ENCODE measurements around the gene MPP4. TPM values are rescaled to one million over a fixed set of nuclear protein-coding genes. Genes with fewer than 3 reads are reported as not detected.

Gene MPP4
- 0.19 TPM for total RNA-seq
- polyA plus RNA-seq (ENCODE audit: insufficient read depth, low read depth, low replicate concordance) = not detected
- long read RNA-seq, donor 1 = 0 reads
- long read RNA-seq, donor 2 = 0 reads
- long read RNA-seq, donor 3 = 0 reads
- long read RNA-seq, donor 4 = 0 reads
- long read RNA-seq, donor 5 = 0 reads
- long read RNA-seq, donor 6 = 0 reads
- long read RNA-seq, donor 7 = 0 reads
- long read RNA-seq, donor 8 = 0 reads
- long read RNA-seq, donor 9 = 0 reads
- long read RNA-seq, donor 10 = 0 reads

- FAIRE-seq = no peak
- H3K36me3 ChIP-seq (ENCODE audit: control insufficient read depth in 2 of 3, insufficient read depth in 3 of 3, low read length in 3 of 3) = peaks cover 2 to 15% (median 4%) of the 10 kb centered on the region in 3 donors
- H3K4me1 ChIP-seq (ENCODE audit: control insufficient read depth in 2 of 3, insufficient read depth in 2 of 3, low read depth in 1 of 3, low read length in 3 of 3) = no peaks in the 10 kb centered on the region
- peak within 1 kb of the TSS in 1 of 2 donors; percentile 34 for H3K27ac ChIP-seq (ENCODE audit: low read depth in 2 of 2, low read length in 2 of 2)
- H3K9ac ChIP-seq (ENCODE audit: low read length in 3 of 3) = no peak within 1 kb of the TSS
- DNase-seq = peak in 2 of 5 donors; percentile 28 to 32
- no peaks in the 10 kb centered on the region for H3K9me3 ChIP-seq (ENCODE audit: control insufficient read depth in 2 of 3, insufficient read depth in 1 of 3, low read length in 3 of 3)
- TF ChIP-seq CTCF (IDR thresholded peaks at IDR 0.05; ENCODE audit: borderline replicate concordance, extremely low read depth, insufficient read depth) = no peak
- H3K27me3 ChIP-seq (ENCODE audit: control insufficient read depth, insufficient read depth, low read length) = no peaks in the 10 kb centered on the region
- no peak within 1 kb of the TSS for H3K4me3 ChIP-seq (ENCODE audit: low read length in 3 of 3)
- intact Hi-C loops (cut with DNase I) = no loop called here
Measured at GRCh38 chr2:201698588-201699226, at the start of gene MPP4. Gene MPP4, minus strand, starts transcription at chr2:201698644. Its CDS starts 4,690 bp downstream, at chr2:201693954.

- no peak for FAIRE-seq
- peaks cover 0 to 38% (median 16%) of the 10 kb centered on the region in 3 donors for H3K36me3 ChIP-seq (ENCODE audit: control insufficient read depth in 2 of 3, insufficient read depth in 3 of 3, low read length in 3 of 3)
Measured at GRCh38 chr2:201746551-201746950, 48.1 kb upstream of the MPP4 start.

GRCh38 chr2:201735486-201735885, 37.0 kb upstream of the MPP4 start:
- Histone ChIP-seq H3K27me3 (ENCODE audit: control insufficient read depth, insufficient read depth, low read length) (no peaks in the 10 kb centered on the region), H3K9ac (ENCODE audit: low read length in 3 of 3) (no peak overlapping the region), H3K36me3 (ENCODE audit: control insufficient read depth in 2 of 3, insufficient read depth in 3 of 3, low read length in 3 of 3) (peaks cover 4 to 9% (median 8%) of the 10 kb centered on the region in 3 donors), H3K27ac (ENCODE audit: low read depth in 2 of 2, low read length in 2 of 2) (no peak overlapping the region), H3K4me3 (ENCODE audit: low read length in 3 of 3) (no peak overlapping the region), H3K9me3 (ENCODE audit: control insufficient read depth in 2 of 3, insufficient read depth in 1 of 3, low read length in 3 of 3) (no peaks in the 10 kb centered on the region), H3K4me1 (ENCODE audit: control insufficient read depth in 2 of 3, insufficient read depth in 2 of 3, low read depth in 1 of 3, low read length in 3 of 3) (no peaks in the 10 kb centered on the region)
- FAIRE-seq = no peak
- no peak for TF ChIP-seq CTCF (IDR thresholded peaks at IDR 0.05; ENCODE audit: borderline replicate concordance, extremely low read depth, insufficient read depth)
- intact Hi-C loops (cut with DNase I) = no loop called here
- peak in 1 of 5 donors; percentile 5 for DNase-seq

More at GRCh38 chr2:201746551-201746950, 48.1 kb upstream of the MPP4 start:
- no peak for TF ChIP-seq CTCF (IDR thresholded peaks at IDR 0.05; ENCODE audit: borderline replicate concordance, extremely low read depth, insufficient read depth)
- Histone ChIP-seq H3K27me3 (ENCODE audit: control insufficient read depth, insufficient read depth, low read length) (no peaks in the 10 kb centered on the region), H3K9ac (ENCODE audit: low read length in 3 of 3) (no peak overlapping the region), H3K4me3 (ENCODE audit: low read length in 3 of 3) (no peak overlapping the region), H3K4me1 (ENCODE audit: control insufficient read depth in 2 of 3, insufficient read depth in 2 of 3, low read depth in 1 of 3, low read length in 3 of 3) (no peaks in the 10 kb centered on the region), H3K9me3 (ENCODE audit: control insufficient read depth in 2 of 3, insufficient read depth in 1 of 3, low read length in 3 of 3) (no peaks in the 10 kb centered on the region), H3K27ac (ENCODE audit: low read depth in 2 of 2, low read length in 2 of 2) (no peak overlapping the region)
- no peak for DNase-seq
- intact Hi-C loops (cut with DNase I) = no loop called here

All from kidney (tissue), 22 donors.